Smooth muscle cell (in vitro differentiated cells): ENCODE results near the gene DAB2IP. TPM values are rescaled to one million over a fixed set of nuclear protein-coding genes. Genes with fewer than 3 reads are reported as not detected.

Source experiments
- DNase-seq: peaks from one replicate; lab custom pipeline; 2025; ENCODE audit not compliant: unreplicated experiment; lab: John Stamatoyannopoulos, UW
- H2AFZ ChIP-seq: fragments of 200-600 bp; sonication (generic); 2 replicates; pipeline ENCODE4 v1.6.0; 2016; ENCODE audit warnings: antibody characterized with exemption, low read depth, mild to moderate bottlenecking
- H3F3A ChIP-seq: fragments of 200-600 bp; sonication (generic); 2 replicates; pipeline ENCODE4 v1.6.0; 2017; ENCODE audit warnings: antibody characterized with exemption, low read depth
- H3K27ac ChIP-seq: fragments of 200-600 bp; sonication (generic); 2 replicates; pipeline ENCODE4 v1.5.1; 2016; ENCODE audit warnings: low read depth, mild to moderate bottlenecking
- H3K27me3 ChIP-seq: fragments of 200-600 bp; sonication (generic); 2 replicates; pipeline ENCODE4 v1.6.1; 2016; ENCODE audit warnings: low read depth, mild to moderate bottlenecking
- H3K36me3 ChIP-seq: fragments of 200-600 bp; sonication (generic); 2 replicates; pipeline ENCODE4 v1.5.1; 2016; ENCODE audit warnings: low read depth
- H3K4me1 ChIP-seq: fragments of 200-600 bp; sonication (generic); 2 replicates; pipeline ENCODE4 v1.5.1; 2016; ENCODE audit warnings: low read depth
- H3K4me2 ChIP-seq: fragments of 200-600 bp; sonication (generic); 2 replicates; pipeline ENCODE4 v1.6.0; 2016; ENCODE audit warnings: mild to moderate bottlenecking
- H3K4me3 ChIP-seq: fragments of 200-600 bp; sonication (generic); 2 replicates; pipeline ENCODE4 v1.5.1; 2016; ENCODE audit warnings: mild to moderate bottlenecking
- H3K79me2 ChIP-seq: fragments of 200-600 bp; sonication (generic); 2 replicates; pipeline ENCODE4 v1.6.0; 2016; ENCODE audit warnings: low read depth, mild to moderate bottlenecking
- H3K9ac ChIP-seq: fragments of 200-600 bp; sonication (generic); 2 replicates; pipeline ENCODE4 v1.6.0; 2016; ENCODE audit warnings: low read depth
- H3K9me3 ChIP-seq: fragments of 200-600 bp; sonication (generic); replicated peaks from 2 replicates; pipeline ENCODE4 v1.5.1; 2016; ENCODE audit warnings: low read depth
- H4K20me1 ChIP-seq: fragments of 200-600 bp; sonication (generic); 2 replicates; pipeline ENCODE4 v1.6.0; 2016; ENCODE audit warnings: low read depth
- WGBS: methylation state at CpG from one replicate; pipeline ENCODE4 v1.1.7; 2016; ENCODE audit warnings: low lambda C conversion rate; 5-methylcytosine and 5-hydroxymethylcytosine counted together
- polyA plus RNA-seq: library from polyadenylated mRNA; unstranded; fragments of >200 nt; fragmentation: Nextera tagmentation; extraction: Ambion mirVana; gene quantifications from 2 replicates; pipeline ENCODE4 v1.2.1, GENCODE V29; 2016
- total RNA-seq: library from RNA; depleted of rRNA; stranded (reverse); fragments of >200 nt; gene quantifications from 2 replicates; pipeline ENCODE4 v1.2.3, GENCODE V29; 2014
- TF ChIP-seq, protein P1 (sequence below): fragments of 200-600 bp; sonication (generic); IDR thresholded peaks from 2 replicates; pipeline ENCODE4 v1.5.1; 2017; ENCODE audit warnings: borderline replicate concordance, mild to moderate bottlenecking, antibody characterized with exemption; ENCODE audit not compliant: insufficient read depth, poor library complexity, severe bottlenecking

DAB2IP gene
- total and polyA plus RNA-seq, 2 experiments from 2014 or later, result 10.4 to 15.5 TPM

DNA sequence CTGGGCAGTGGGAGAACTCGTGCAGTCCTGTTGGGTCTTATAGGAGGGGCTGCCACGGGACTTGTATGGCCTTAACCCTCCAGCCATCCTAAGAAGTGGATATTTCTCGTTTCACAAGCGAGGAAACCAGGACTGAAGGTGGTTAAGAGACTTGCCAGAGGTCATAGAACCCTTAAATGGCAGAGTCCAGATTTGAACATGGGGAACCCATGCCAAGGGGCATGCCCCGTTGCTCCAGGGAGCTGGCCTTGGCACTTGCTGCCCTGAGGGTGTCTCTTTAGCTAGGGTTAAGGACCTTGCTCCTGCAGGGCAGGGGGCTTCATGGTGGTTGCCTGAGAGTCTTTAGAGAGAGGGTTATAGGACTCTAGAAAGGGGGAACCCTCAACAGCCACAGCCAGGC is 63.4 kb downstream of the DAB2IP start:
- H3K36me3 ChIP-seq, result no peaks in the 10 kb centered on the region
- H4K20me1 ChIP-seq, result peaks cover 99% of the 10 kb centered on the region
- H3K79me2 ChIP-seq, result peaks cover 85% of the 10 kb centered on the region
- no peak overlapping the region for H2AFZ ChIP-seq
- no peak overlapping the region for H3K4me2 ChIP-seq
- no peaks in the 10 kb centered on the region for H3F3A ChIP-seq
- no peak overlapping the region for H3K4me3 ChIP-seq
- no peak overlapping the region for H3K9ac ChIP-seq
- WGBS, result 98% methylated on average over 5 of the region's 5 CpGs
- no peaks in the 10 kb centered on the region for H3K27me3 ChIP-seq
- no peak for DNase-seq
- TF ChIP-seq, protein P1, sequence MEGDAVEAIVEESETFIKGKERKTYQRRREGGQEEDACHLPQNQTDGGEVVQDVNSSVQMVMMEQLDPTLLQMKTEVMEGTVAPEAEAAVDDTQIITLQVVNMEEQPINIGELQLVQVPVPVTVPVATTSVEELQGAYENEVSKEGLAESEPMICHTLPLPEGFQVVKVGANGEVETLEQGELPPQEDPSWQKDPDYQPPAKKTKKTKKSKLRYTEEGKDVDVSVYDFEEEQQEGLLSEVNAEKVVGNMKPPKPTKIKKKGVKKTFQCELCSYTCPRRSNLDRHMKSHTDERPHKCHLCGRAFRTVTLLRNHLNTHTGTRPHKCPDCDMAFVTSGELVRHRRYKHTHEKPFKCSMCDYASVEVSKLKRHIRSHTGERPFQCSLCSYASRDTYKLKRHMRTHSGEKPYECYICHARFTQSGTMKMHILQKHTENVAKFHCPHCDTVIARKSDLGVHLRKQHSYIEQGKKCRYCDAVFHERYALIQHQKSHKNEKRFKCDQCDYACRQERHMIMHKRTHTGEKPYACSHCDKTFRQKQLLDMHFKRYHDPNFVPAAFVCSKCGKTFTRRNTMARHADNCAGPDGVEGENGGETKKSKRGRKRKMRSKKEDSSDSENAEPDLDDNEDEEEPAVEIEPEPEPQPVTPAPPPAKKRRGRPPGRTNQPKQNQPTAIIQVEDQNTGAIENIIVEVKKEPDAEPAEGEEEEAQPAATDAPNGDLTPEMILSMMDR, result no peak
- peaks cover 15% of the 10 kb centered on the region for H3K4me1 ChIP-seq
- H3K27ac ChIP-seq, result no peak overlapping the region
- no peaks in the 10 kb centered on the region for H3K9me3 ChIP-seq

DNA sequence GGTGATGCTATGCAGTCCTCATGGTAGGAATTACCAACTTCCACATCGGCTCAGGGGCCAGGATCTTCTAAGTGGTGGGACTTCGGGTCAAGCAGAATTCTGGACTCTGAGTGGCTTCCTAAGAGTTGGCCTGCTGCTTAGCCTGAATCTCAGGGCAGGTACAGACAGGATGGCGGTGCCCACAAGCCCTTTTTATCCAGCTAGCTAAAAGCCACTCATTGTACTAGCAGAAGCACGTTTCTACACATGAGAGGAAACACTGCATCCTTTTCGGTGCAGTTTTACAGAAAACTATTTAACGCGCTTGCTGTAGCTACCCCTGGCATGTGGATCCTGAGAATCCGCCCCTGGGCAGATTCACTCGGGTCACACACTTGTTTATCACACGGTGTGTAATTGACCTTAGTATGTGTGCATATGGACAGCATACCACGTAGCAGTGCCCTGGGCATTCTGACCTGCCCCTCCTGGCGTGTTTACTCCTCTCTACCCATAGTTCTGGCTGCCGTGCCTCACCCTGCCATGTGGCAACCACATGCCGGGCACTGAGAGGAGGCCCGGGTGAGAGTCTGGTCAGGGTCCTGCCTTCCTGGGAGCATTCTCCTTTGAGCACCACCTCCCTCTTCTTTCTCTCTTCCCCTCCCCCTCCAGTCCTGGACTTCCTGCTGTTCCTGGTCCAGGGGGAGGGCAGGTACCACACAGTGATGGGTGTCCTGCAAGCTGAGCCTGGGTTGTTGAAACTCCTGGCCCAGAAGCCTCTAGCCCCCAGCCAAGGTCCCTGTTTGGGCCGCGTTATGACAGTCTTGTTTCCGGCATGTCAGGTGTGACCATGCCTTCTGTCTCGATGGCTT is 65.9 kb downstream of the DAB2IP start:
- no peak overlapping the region for H3K4me3 ChIP-seq
- no peak overlapping the region for H2AFZ ChIP-seq
- H3K27ac ChIP-seq, result no peak overlapping the region
- peaks cover 99% of the 10 kb centered on the region for H4K20me1 ChIP-seq
- H3F3A ChIP-seq, result no peaks in the 10 kb centered on the region
- no peaks in the 10 kb centered on the region for H3K9me3 ChIP-seq
- H3K9ac ChIP-seq, result no peak overlapping the region
- no peak overlapping the region for H3K4me2 ChIP-seq
- H3K36me3 ChIP-seq, result no peaks in the 10 kb centered on the region
- H3K27me3 ChIP-seq, result no peaks in the 10 kb centered on the region
- H3K79me2 ChIP-seq, result peaks cover 81% of the 10 kb centered on the region
- TF ChIP-seq, protein P1, result no peak
- DNase-seq, result no peak
- peaks cover 24% of the 10 kb centered on the region for H3K4me1 ChIP-seq
- 90% methylated on average over 19 of the region's 19 CpGs for WGBS

DNA sequence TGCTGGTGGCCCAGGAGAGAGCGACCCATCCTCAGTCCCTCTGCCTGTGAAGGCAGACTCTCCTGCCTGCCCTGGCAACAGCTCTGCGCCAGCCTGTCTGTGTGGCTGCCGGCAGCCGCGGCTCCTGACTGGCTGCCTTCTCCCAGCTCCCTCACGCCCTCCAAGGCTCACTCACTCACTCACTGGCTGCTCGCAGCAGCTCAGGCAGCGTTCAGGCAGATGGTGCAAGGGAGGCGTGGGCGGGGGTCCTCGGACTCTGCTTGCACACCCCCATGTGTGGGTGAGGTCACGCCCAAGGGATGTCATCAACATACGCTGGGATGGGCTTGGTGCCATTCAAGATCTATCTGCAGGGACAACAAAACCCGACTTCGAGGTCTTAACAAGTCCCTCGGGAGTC is 66.7 kb downstream of the DAB2IP start:
- Histone ChIP-seq H2AFZ (no peak overlapping the region), H3K9me3 (no peaks in the 10 kb centered on the region), H3K36me3 (no peaks in the 10 kb centered on the region), H3K9ac (no peak overlapping the region), H3K4me3 (no peak overlapping the region), H3K4me2 (no peak overlapping the region), H3K27ac (no peak overlapping the region), H4K20me1 (peaks cover 99% of the 10 kb centered on the region), H3K27me3 (no peaks in the 10 kb centered on the region), H3F3A (no peaks in the 10 kb centered on the region), H3K4me1 (peaks cover 24% of the 10 kb centered on the region), H3K79me2 (peaks cover 81% of the 10 kb centered on the region)
- WGBS, result 79% methylated on average over 16 of the region's 16 CpGs
- TF ChIP-seq, protein P1, result no peak
- no peak for DNase-seq

DNA sequence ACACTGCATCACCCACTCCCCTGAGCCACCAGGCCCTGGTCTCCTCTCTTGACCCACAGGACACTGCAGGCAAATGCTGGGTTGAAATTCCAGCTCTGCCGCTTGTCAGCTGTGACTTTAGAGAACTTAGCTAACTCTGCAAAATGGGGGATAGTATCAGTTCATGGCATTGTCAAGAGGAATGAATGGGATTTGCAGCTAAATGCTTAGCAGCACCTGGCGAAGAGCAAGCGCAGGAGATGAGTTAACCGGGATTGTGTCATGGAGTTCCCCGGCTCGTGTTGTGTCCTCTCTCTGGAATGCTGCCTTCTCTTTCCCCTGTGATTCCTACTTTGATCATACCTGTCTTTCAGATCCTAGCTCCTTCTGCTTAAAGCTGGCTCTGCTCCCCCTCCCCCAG is 67.1 kb downstream of the DAB2IP start:
- Histone ChIP-seq H3K9ac (no peak overlapping the region), H3K27ac (no peak overlapping the region), H3K36me3 (no peaks in the 10 kb centered on the region), H4K20me1 (peaks cover 99% of the 10 kb centered on the region), H2AFZ (no peak overlapping the region), H3K9me3 (no peaks in the 10 kb centered on the region), H3F3A (no peaks in the 10 kb centered on the region), H3K4me2 (no peak overlapping the region), H3K4me3 (no peak overlapping the region), H3K79me2 (peaks cover 81% of the 10 kb centered on the region), H3K27me3 (no peaks in the 10 kb centered on the region), H3K4me1 (peaks cover 24% of the 10 kb centered on the region)
- 73% methylated on average over 6 of the region's 6 CpGs for WGBS
- DNase-seq, result no peak
- TF ChIP-seq, protein P1, result no peak
